NT2/D1 (cell line): ENCODE data around the gene MYO1D.

ENCODE experiments used
- SUZ12 ChIP-seq: IDR thresholded peaks from 2 replicates; pipeline ENCODE4 v1.6.1; 2011; ENCODE audit not compliant: insufficient read length, insufficient read depth; ENCODE audit errors: extremely low read depth
- ZNF274 ChIP-seq: IDR thresholded peaks from 2 replicates; pipeline ENCODE4 v1.6.1; 2011; ENCODE audit warnings: mild to moderate bottlenecking, low read depth, low read length

DNA sequence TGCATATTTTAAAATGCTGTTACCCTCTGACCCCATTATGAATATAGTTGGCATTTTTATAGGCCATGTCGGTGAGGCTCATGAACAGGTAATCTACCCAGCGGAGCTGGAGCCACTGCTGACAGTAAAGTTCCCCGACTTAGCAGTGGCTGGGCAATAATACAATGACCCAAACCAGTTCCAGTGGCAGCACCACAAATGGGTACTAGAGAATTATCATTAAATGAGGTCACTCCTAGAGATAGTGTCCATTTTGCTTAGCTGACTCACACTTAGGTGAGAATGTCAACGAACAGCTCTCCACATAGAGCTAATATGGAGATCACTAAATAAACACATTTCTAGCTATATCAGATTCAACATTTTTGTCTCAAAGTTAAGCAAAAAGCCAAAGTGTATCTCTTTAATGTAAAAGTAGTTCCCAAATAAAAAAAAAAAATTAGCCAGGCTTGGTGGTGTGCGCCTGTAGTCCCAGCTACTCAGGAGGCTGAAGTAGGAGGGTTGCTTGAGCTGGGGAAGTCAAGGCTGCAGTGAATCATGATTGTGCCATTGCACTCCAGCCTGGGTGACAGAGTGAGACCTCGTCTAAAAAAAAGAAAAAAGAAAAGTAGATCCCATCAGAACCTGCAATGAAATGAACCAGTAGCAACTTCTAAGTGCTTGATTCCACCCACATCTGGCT is 7.4 kb downstream of the MYO1D start:
- TF ChIP-seq ZNF274 (no peak), SUZ12 (no peak)
